MCF 10A (cell line): ENCODE measurements around the gene ADPRH. TPM values are rescaled to one million over a fixed set of nuclear protein-coding genes. Genes with fewer than 3 reads are reported as not detected.
A peak's percentile ranks its signal among the peaks of the same experiment; 100 is the strongest.

ENCODE experiments used
- BruUV-seq: library from RNA; stranded (reverse); fragments of 400-500 nt; replicated peaks from 2 replicates; lab custom pipeline; 2021; lab: Mats Ljungman, UMichigan
- CTCF ChIA-PET: fragments of 300-600 bp; sonication (Branson Sonifier 250); formaldehyde crosslinking; extraction: SDS; loops from one replicate; lab custom pipeline; 2021; ENCODE audit warnings: antibody characterized with exemption, inconsistent platforms; lab: Yijun Ruan, JAX
- POLR2A ChIA-PET: fragments of 300-600, 350-650 bp; sonication (Branson Sonifier 250); formaldehyde crosslinking; extraction: SDS; loops from one replicate; lab custom pipeline; 2020; ENCODE audit warnings: antibody characterized with exemption, inconsistent platforms; lab: Yijun Ruan, JAX
- DNase-seq: peaks from one replicate; pipeline ENCODE4 v3.0.0-alpha.2; 2018; ENCODE audit not compliant: unreplicated experiment
- H3K27ac Mint-ChIP-seq: one replicate; pipeline ENCODE4 v1.8.0; 2022; ENCODE audit warnings: mild to moderate bottlenecking, low read depth, mixed read lengths; ENCODE audit not compliant: unreplicated experiment
- H3K27me3 Mint-ChIP-seq: one replicate; pipeline ENCODE4 v1.8.0; 2022; ENCODE audit warnings: mixed read lengths; ENCODE audit not compliant: insufficient read depth, unreplicated experiment
- H3K36me3 Mint-ChIP-seq: one replicate; pipeline ENCODE4 v1.8.0; 2022; ENCODE audit warnings: mild to moderate bottlenecking, moderate library complexity, mixed read lengths; ENCODE audit not compliant: insufficient read depth, unreplicated experiment
- H3K4me1 Mint-ChIP-seq: one replicate; pipeline ENCODE4 v1.8.0; 2022; ENCODE audit warnings: mixed read lengths; ENCODE audit not compliant: insufficient read depth, unreplicated experiment
- H3K4me3 Mint-ChIP-seq: one replicate; pipeline ENCODE4 v1.8.0; 2022; ENCODE audit warnings: mild to moderate bottlenecking, moderate library complexity, mixed read lengths; ENCODE audit not compliant: unreplicated experiment
- H3K9me3 Mint-ChIP-seq: one replicate; pipeline ENCODE4 v1.8.0; 2022; ENCODE audit warnings: mixed read lengths; ENCODE audit not compliant: unreplicated experiment
- intact Hi-C: fragments of 100-400 bp; cut with micrococcal nuclease; formaldehyde crosslinking; loops from 2 replicates; pipeline ENCODE4 v1.14.1; 2022
- total RNA-seq: library from RNA; stranded (reverse); gene quantifications from 2 replicates; pipeline ENCODE4 v1.2.3, GENCODE V29; 2022
- TF ChIP-seq, protein P1 (sequence below): fragments of 200-600 bp; IDR thresholded peaks from one replicate; pipeline ENCODE4 v1.8.0; 2022; ENCODE audit warnings: antibody characterized with exemption, mild to moderate bottlenecking; ENCODE audit not compliant: unreplicated experiment

ADPRH gene
- total RNA-seq, 1 experiment from 2014 or later: not detected

DNA sequence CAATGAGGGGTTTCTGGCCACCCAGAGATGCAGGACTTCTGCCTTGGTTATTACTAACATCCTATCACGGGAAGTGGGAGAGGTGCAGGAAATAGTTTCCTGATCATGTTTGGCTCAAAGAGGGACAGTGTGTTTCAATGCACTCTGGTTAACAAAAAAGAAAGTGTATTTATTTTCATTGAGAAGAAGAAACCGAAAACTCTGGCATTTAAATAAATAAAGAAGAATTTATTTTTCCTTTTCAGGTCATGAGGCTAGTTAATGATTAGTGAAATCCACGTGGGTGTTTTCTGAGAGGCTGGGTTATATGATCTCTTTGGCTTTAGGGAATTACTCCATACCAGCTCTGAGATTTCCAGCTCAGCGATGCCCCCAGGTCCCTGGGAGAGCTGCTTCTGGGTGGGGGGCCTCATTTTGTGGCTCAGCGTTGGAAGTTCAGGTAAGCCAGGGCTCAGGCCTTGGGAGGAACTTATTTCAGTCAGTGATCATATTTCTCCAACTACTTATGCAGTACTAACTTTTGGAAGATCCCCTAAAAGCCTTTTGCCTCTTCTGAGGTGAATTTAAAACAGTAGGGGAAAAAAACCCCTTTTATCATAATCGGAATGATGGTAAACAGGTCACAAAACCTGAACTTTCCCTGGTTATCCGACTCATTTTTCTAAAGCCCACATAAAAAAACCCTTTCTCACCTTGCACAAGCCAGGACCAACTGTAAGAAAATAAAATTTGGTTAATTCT is 18.4 kb downstream of the ADPRH start, which contains the start of gene PLA1A:
PLA1A (plus strand) TSS at position 338 of the 741 bp plus-strand sequence; CDS start at position 367, 29 bp downstream.
- BruUV-seq: no TSS peak
- Mint-ChIP-seq H3K4me3 (no peak within 1 kb of the TSS), H3K4me1 (no peaks in the 10 kb centered on the region), H3K27me3 (no peaks in the 10 kb centered on the region), H3K27ac (no peak within 1 kb of the TSS), H3K36me3 (no peaks in the 10 kb centered on the region), H3K9me3 (no peaks in the 10 kb centered on the region)
- intact Hi-C loops: no loop called here
- TF ChIP-seq, protein P1, sequence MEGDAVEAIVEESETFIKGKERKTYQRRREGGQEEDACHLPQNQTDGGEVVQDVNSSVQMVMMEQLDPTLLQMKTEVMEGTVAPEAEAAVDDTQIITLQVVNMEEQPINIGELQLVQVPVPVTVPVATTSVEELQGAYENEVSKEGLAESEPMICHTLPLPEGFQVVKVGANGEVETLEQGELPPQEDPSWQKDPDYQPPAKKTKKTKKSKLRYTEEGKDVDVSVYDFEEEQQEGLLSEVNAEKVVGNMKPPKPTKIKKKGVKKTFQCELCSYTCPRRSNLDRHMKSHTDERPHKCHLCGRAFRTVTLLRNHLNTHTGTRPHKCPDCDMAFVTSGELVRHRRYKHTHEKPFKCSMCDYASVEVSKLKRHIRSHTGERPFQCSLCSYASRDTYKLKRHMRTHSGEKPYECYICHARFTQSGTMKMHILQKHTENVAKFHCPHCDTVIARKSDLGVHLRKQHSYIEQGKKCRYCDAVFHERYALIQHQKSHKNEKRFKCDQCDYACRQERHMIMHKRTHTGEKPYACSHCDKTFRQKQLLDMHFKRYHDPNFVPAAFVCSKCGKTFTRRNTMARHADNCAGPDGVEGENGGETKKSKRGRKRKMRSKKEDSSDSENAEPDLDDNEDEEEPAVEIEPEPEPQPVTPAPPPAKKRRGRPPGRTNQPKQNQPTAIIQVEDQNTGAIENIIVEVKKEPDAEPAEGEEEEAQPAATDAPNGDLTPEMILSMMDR: no peak
- no peak for DNase-seq
- ChIA-PET CTCF (no interaction called here), POLR2A (no interaction called here)

DNA sequence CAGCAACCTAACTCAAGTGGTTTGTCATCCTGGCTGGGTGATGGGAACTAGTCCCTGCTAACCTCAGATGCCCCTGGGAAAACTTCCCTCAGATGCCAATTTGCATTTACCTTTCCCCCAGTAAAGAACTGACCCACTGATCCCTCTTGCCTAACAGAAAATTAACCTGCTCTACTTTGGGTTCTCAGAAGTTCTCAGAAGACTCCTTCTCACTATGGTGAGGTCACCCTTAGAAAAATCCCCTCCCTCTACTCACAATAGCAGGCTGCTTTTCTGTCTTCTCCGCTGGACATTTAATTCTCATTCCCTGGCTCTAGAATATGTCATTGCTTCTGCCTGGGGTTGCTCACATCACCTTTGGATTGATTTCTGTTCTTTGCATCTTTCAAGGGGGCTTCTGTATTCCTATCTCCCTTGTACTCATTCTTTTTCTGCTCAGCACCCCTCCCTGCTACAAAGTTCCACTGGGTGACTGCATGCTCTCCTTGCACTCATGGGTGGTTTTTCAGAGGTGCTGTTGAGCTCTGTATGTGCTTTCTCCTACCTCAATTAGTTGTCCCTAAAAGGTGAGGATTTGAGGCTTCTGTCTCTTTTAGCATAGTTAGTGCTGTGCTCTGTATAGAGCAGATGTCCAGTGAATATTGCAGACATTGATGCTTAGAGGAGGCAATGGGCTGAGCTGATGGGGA is 19.3 kb downstream of the ADPRH start:
- Mint-ChIP-seq H3K27ac (no peak overlapping the region), H3K27me3 (no peaks in the 10 kb centered on the region), H3K36me3 (no peaks in the 10 kb centered on the region), H3K4me3 (no peak overlapping the region), H3K4me1 (no peaks in the 10 kb centered on the region), H3K9me3 (no peaks in the 10 kb centered on the region)
- intact Hi-C loops: no loop called here
- POLR2A ChIA-PET: no interaction called here
- no TSS peak for BruUV-seq
- CTCF ChIA-PET: interaction anchor here (0.6 kb wide), 1 partner anchor 82 kb away, joined by 3 read pairs; no protein-coding TSS in a partner anchor
- DNase-seq: no peak
- TF ChIP-seq, protein P1: no peak

DNA sequence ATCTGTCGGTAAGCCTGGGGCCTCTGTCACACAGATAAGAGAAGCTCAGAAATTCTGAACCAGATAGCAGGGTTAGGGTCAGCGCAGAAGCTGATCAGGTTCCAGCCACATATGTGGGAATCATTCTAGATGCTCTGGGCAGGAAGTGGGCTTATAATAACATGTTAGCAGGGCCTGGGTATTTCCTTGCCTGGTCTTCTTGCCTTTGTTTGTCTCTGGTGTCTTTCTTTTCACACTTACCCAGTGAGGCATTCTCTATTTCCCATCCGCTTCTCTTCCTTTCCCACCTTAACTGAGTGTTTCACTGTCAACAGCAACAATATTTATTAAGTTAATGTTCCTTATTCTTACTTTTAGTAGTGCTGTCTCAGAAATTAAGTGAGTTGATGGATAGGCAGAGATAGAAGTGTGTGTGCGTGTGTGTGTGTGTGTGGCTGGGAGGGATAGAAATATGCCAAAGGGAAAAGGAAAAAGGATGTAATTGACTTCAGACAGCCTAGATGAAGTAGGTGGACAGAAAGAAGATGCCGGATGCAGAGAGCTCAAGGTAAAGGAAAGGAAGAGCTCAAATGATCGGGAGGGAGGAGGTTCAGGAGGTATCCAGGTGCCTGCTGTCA is 20.4 kb downstream of the ADPRH start:
- ChIA-PET CTCF (interaction anchor here (0.6 to 0.7 kb wide), 2 partner anchors 356 to 1727 kb away, joined by 3 read pairs; no protein-coding TSS in a partner anchor), POLR2A (no interaction called here)
- BruUV-seq: no TSS peak
- Mint-ChIP-seq H3K9me3 (no peaks in the 10 kb centered on the region), H3K4me1 (no peaks in the 10 kb centered on the region), H3K4me3 (no peak overlapping the region), H3K27me3 (no peaks in the 10 kb centered on the region), H3K27ac (no peak overlapping the region), H3K36me3 (no peaks in the 10 kb centered on the region)
- intact Hi-C loops: no loop called here
- TF ChIP-seq, protein P1: no peak
- DNase-seq: no peak

DNA sequence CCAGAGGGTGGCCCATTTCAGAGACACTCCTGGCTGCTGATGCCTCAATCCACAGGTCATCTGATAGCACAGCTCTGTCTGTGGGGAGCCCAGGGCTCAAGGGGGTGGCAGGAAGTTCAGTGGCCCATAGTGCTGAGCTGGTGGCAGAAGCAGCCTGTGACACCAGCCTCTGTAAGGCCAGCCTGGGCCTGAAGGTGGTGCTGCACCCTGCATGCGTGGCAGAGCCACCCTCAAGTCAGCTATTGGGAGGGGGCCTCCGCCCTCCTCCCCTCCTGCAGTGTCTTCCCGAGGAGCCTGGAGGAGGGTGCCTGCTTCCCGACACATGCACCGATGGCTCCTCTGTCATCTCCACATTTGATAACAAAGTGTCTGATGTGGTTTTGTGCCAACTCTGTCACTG is 21.4 kb downstream of the ADPRH start:
- Mint-ChIP-seq H3K9me3 (no peaks in the 10 kb centered on the region), H3K27ac (no peak overlapping the region), H3K4me1 (no peaks in the 10 kb centered on the region), H3K4me3 (no peak overlapping the region), H3K36me3 (no peaks in the 10 kb centered on the region), H3K27me3 (no peaks in the 10 kb centered on the region)
- intact Hi-C loops: no loop called here
- CTCF ChIA-PET: interaction anchor here (0.5 to 0.7 kb wide), 4 partner anchors 11 to 931 kb away, joined by 3 read pairs; no protein-coding TSS in a partner anchor
- POLR2A ChIA-PET: no interaction called here
- DNase-seq: peak; percentile 6
- no TSS peak for BruUV-seq
- TF ChIP-seq, protein P1: no peak
